SH-SY5Y (cell line): Measurements from ENCODE around the gene STOML2.

Experiments used
- GATA2 ChIP-seq: IDR thresholded peaks from 2 replicates; pipeline ENCODE4 v1.6.1; 2011; ENCODE audit warnings: mild to moderate bottlenecking, low read depth, low read length
- GATA3 ChIP-seq: IDR thresholded peaks from 2 replicates; pipeline ENCODE4 v1.6.1; 2011; ENCODE audit warnings: low read depth, mild to moderate bottlenecking, low read length, moderate library complexity

DNA sequence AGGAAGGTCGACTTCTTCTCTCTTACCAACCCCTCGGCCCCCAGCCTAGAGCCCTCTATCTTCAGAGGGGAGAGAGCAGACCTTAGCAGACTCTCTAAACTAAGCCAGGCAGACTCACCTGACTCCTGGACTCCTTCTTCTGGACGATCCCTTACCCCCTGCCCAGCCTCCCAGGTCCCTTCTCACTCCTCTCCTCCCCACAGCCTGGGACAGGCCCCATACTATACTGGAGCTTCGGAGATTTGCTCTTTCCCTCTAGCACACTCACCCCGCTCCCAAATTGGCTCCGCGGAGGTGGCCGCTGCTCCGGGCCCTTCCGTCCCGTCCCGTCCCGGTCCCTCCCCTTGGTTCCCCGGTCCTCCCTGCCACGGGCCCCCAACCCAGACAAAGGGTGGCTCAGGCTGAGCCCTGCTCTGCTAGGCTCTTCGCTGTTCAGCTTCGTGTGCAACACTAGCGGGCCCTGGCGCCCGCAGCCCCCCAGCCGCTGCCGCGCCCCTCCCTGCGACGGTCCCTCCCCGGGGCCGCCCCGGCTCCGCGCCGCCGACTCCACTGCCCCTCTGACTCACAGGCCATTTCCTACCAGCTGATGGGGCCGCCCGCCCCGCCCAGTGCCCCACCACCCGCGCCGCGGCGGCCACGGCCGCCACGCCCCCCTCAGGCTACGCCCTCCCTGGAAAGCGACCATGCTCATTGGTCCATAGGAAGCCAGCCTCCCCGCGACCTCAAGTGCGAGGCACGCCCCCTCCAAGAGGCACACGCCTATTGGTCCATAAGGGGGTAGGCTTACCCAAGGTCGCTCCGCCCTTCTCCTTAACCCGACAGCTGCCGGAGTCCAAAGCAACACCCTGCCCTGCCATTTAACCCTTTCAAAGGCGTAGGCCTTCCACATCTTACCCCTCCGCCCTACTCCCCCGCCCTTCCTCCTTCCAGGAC, 8.3 kb upstream of the STOML2 start:
- TF ChIP-seq GATA2: no peak
- TF ChIP-seq GATA3: no peak
